B cell (primary cell): ENCODE data around the gene PGAP3. TPM values are rescaled to one million over a fixed set of nuclear protein-coding genes. Genes with fewer than 3 reads are reported as not detected.

Experiments used
- ATAC-seq: fragments of 200-7000 bp; cut with Tn5 transposase; one replicate; pipeline ENCODE4 v1.10.0; 2021; ENCODE audit warnings: low read depth, mild to moderate bottlenecking, moderate number of reproducible peaks, moderate library complexity
- CTCF ChIA-PET: fragments of 350-600 bp; sonication (Branson Sonifier 250); formaldehyde crosslinking; loops from one replicate; lab custom pipeline; 2021; ENCODE audit warnings: antibody characterized with exemption, inconsistent platforms; lab: Charles Lee
- POLR2A ChIA-PET: fragments of 350-600 bp; sonication (Branson Sonifier 250); formaldehyde crosslinking; loops from one replicate; lab custom pipeline; 2021; ENCODE audit warnings: antibody characterized with exemption; lab: Charles Lee
- DNase-seq: peaks from one replicate; pipeline ENCODE4 v3.0.0; 2013
- H2AFZ ChIP-seq: 2 replicates; pipeline ENCODE4 v1.6.1; 2012; ENCODE audit warnings: mild to moderate bottlenecking, low read depth, low read length; ENCODE audit not compliant: insufficient read depth, poor library complexity, severe bottlenecking
- H3K27ac ChIP-seq, 2 donors: 1 replicate in 1 of 2; 2 replicates in 1 of 2; pipeline ENCODE4 v1.5.1; 2012 to 2013; ENCODE audit warnings: low read length in 2 of 2, mild to moderate bottlenecking in 2 of 2, moderate library complexity in 1 of 2
- H3K27me3 ChIP-seq, 4 experiments: fragments of 200-600 bp in 1 of 4; sonication (generic) in 1 of 4; replicated peaks in 1 of 4; 1 replicate in 2 of 4; 2 replicates in 2 of 4; pipeline versions ENCODE4 v1.6.1 to v1.7.0; 2013 to 2016; ENCODE audit warnings: low read length in 3 of 4, mild to moderate bottlenecking in 2 of 4, mixed read lengths in 1 of 4, moderate library complexity in 1 of 4; ENCODE audit not compliant: insufficient read depth in 4 of 4, control insufficient read depth in 3 of 4; ENCODE audit errors: control extremely low read depth in 1 of 4
- H3K36me3 ChIP-seq, 2 experiments: replicated peaks in 1 of 2; 1 replicate in 1 of 2; 2 replicates in 1 of 2; pipeline versions ENCODE4 v1.6.1 to v1.7.1; 2013; ENCODE audit warnings: low read length in 1 of 2; ENCODE audit not compliant: insufficient read depth in 2 of 2, control insufficient read depth in 1 of 2; ENCODE audit errors: control extremely low read depth in 1 of 2, extremely low read depth in 1 of 2
- H3K4me1 ChIP-seq, 2 donors: fragments of 200-600 bp in 1 of 2; sonication (generic) in 1 of 2; 1 replicate in 1 of 2; 2 replicates in 1 of 2; pipeline versions ENCODE4 v1.5.1 to v1.6.1; 2013 to 2017; ENCODE audit warnings: low read length in 2 of 2; ENCODE audit not compliant: control insufficient read depth in 2 of 2, insufficient read depth in 2 of 2
- H3K4me2 ChIP-seq: replicated peaks from 2 replicates; pipeline ENCODE3; 2012; ENCODE audit warnings: mild to moderate bottlenecking, low read depth, low read length; ENCODE audit not compliant: poor library complexity, severe bottlenecking
- H3K4me3 ChIP-seq, 5 experiments: fragments of 200-600 bp in 1 of 5; sonication (generic) in 1 of 5; 1 replicate in 3 of 5; 2 replicates in 2 of 5; pipeline versions ENCODE4 v1.5.1 to v1.7.0; 2011 to 2016; ENCODE audit warnings: low read length in 4 of 5, mild to moderate bottlenecking in 4 of 5, low read depth in 2 of 5, control low read depth in 1 of 5, moderate library complexity in 1 of 5; ENCODE audit not compliant: insufficient read depth in 1 of 5; ENCODE audit errors: control extremely low read depth in 1 of 5, extremely low read depth in 1 of 5
- H3K79me2 ChIP-seq: fragments of 200-600 bp; sonication (generic); one replicate; pipeline ENCODE4 v1.6.0; 2016; ENCODE audit warnings: low read length; ENCODE audit not compliant: control insufficient read depth, insufficient read depth
- H3K9ac ChIP-seq: fragments of 200-600 bp; sonication (generic); 2 replicates; pipeline ENCODE4 v1.6.1; 2017; ENCODE audit warnings: mild to moderate bottlenecking, low read length, moderate library complexity
- H3K9me3 ChIP-seq, 3 donors: one replicate each; pipeline versions ENCODE4 v1.6.1 to v1.7.1; 2013; ENCODE audit warnings: low read length in 2 of 3; ENCODE audit not compliant: control insufficient read depth in 2 of 3, insufficient read depth in 1 of 3; ENCODE audit errors: control extremely low read depth in 1 of 3
- H4K20me1 ChIP-seq: 2 replicates; pipeline ENCODE4 v1.6.0; 2012; ENCODE audit warnings: mild to moderate bottlenecking, low read length; ENCODE audit not compliant: insufficient read depth, control insufficient read depth, poor library complexity, severe bottlenecking
- H3K27ac Mint-ChIP-seq: one replicate; pipeline ENCODE4 v1.8.0; 2021; ENCODE audit warnings: mixed read lengths
- H3K27me3 Mint-ChIP-seq: one replicate; pipeline ENCODE4 v1.8.0; 2021; ENCODE audit warnings: mixed read lengths
- H3K4me1 Mint-ChIP-seq: one replicate; pipeline ENCODE4 v1.8.0; 2021; ENCODE audit warnings: mixed read lengths
- H3K4me3 Mint-ChIP-seq: one replicate; pipeline ENCODE4 v1.8.0; 2021; ENCODE audit warnings: mixed read lengths
- H3K9me3 Mint-ChIP-seq: one replicate; pipeline ENCODE4 v1.8.0; 2022; ENCODE audit warnings: mixed read lengths; ENCODE audit not compliant: insufficient read depth
- CTCF ChIP-seq: fragments of 200-600 bp; IDR thresholded peaks from one replicate; pipeline ENCODE4 v1.8.0; 2022; ENCODE audit warnings: antibody characterized with exemption, mild to moderate bottlenecking
- EZH2 ChIP-seq: IDR thresholded peaks from 2 replicates; pipeline ENCODE4 v1.6.1; 2012; ENCODE audit warnings: borderline replicate concordance, low read depth, mild to moderate bottlenecking, moderate library complexity, low read length; ENCODE audit not compliant: insufficient read depth, poor library complexity, severe bottlenecking
- WGBS: methylation state at CpG from one replicate; pipeline ENCODE4 v1.1.5; 2013; ENCODE audit warnings: missing lambda C conversion rate; ENCODE audit not compliant: insufficient coverage; 5-methylcytosine and 5-hydroxymethylcytosine counted together
- intact Hi-C: fragments of 100-400 bp; cut with micrococcal nuclease; formaldehyde crosslinking; loops from one replicate; pipeline ENCODE4 v1.10.0; 2022
- polyA plus RNA-seq: library from polyadenylated mRNA; depleted of rRNA; stranded (reverse); fragments of >200 nt; gene quantifications from 2 replicates; pipeline ENCODE4 v1.2.3, GENCODE V29; 2012
- total RNA-seq, 2 donors: library from RNA; stranded (reverse); fragments of 120-200 nt in 1 of 2; gene quantifications; 1 replicate in 1 of 2; 2 replicates in 1 of 2; pipeline versions ENCODE4 v1.2.3 to v1.2.4, GENCODE V29; 2013 to 2022

PGAP3 gene
- total and polyA plus RNA-seq, 2 donors (not counting 1 experiment from before 2014, with no cell fraction given): 27.4 to 34.3 TPM

- H3K27me3 ChIP-seq: peaks cover 0 to 14% (median 7%) of the 10 kb centered on the region in 4 experiments
- H2AFZ ChIP-seq: no peak overlapping the region
- intact Hi-C loops: no loop called here
- DNase-seq (no peak), ATAC-seq (no peak)
- Mint-ChIP-seq H3K27ac (no peak overlapping the region), H3K9me3 (no peaks in the 10 kb centered on the region), H3K4me1 (peaks cover 43% of the 10 kb centered on the region), H3K27me3 (peaks cover 8% of the 10 kb centered on the region), H3K4me3 (no peak overlapping the region)
- H3K36me3 ChIP-seq: peaks cover 0 to 33% of the 10 kb centered on the region in 2 experiments
- WGBS: 65% methylated on average over 16 of the region's 22 CpGs
- POLR2A ChIA-PET: no interaction called here
- peaks cover 45 to 62% of the 10 kb centered on the region in 2 donors for H3K4me1 ChIP-seq
- no peak overlapping the region for H3K4me2 ChIP-seq
- H3K4me3 ChIP-seq: no peak overlapping the region
- H3K9me3 ChIP-seq: no peaks in the 10 kb centered on the region
- peaks cover 7% of the 10 kb centered on the region for H3K79me2 ChIP-seq
- TF ChIP-seq EZH2 (no peak), CTCF (no peak)
- H4K20me1 ChIP-seq: no peaks in the 10 kb centered on the region
- CTCF ChIA-PET: interaction anchor here (1.1 kb wide), 1 partner anchor 10 kb away, joined by 3 read pairs; no protein-coding TSS in a partner anchor
- H3K9ac ChIP-seq: no peak overlapping the region
- H3K27ac ChIP-seq: no peak overlapping the region
These were observed 25.1 kb downstream of the PGAP3 start for GRCh38 chr17:39662551-39663339.
